ENCODE data around the gene PAPOLA. TPM values are rescaled to one million over a fixed set of nuclear protein-coding genes. Genes with fewer than 3 reads are reported as not detected.

The PAPOLA gene
- total RNA-seq, 1 experiment from 2014 or later, result 223 TPM

DNA sequence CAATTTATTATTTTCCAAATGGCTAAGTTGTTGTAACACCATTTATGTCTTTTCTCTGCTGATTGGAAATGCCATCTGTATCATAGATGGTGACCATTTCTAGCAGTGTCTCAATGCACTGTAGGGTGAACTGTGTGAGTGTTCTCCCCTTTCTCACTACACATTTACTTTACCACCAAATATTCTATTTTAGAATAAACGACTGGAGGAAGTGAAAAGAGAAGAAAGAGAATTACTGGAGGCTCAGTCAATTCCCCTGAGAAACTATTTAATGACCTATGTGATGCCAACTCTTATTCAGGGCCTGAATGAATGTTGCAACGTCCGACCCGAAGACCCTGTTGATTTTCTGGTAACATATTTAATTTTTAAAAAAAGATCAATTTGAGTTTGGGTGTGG is 15.5 kb upstream of the PAPOLA start:
- H3K4me1 ChIP-seq (ENCODE audit: control insufficient read depth in 1 of 2, insufficient read depth in 2 of 2, low read length in 2 of 2), result no peaks in the 10 kb centered on the region
- no peak for ATAC-seq
- no peaks in the 10 kb centered on the region for H3K79me2 ChIP-seq (ENCODE audit: insufficient read depth, low read length)
- CTCF ChIA-PET, result no interaction called here
- no peaks in the 10 kb centered on the region for H3K9me3 ChIP-seq (ENCODE audit: control insufficient read depth in 1 of 2, insufficient read depth in 1 of 2, low read depth in 1 of 2, low read length in 2 of 2)
- intact Hi-C loops (cut with micrococcal nuclease), result no loop called here
- POLR2A ChIA-PET, result no interaction called here
- no peak overlapping the region for H3K4me3 ChIP-seq (replicated peaks in 1 of 2; ENCODE audit: low read depth in 1 of 2, low read length in 2 of 2)
- no peaks in the 10 kb centered on the region for H3K27me3 ChIP-seq (ENCODE audit: insufficient read depth, low read length)
- RAD21 ChIA-PET (ENCODE audit: low non-redundant PET in 1 of 2, low total read pairs in 2 of 2, uncharacterized antibody in 2 of 2, unreplicated experiment in 2 of 2), result no interaction called here
- no TSS peak for BruUV-seq (replicated peaks)
- H3K4me2 ChIP-seq (ENCODE audit: low read length), result no peak overlapping the region
- H3K9ac ChIP-seq (ENCODE audit: low read length), result no peak overlapping the region
- no peak for DNase-seq (ENCODE audit: low read depth, low spot score)
- TF ChIP-seq SRF (IDR thresholded peaks at IDR 0.05; ENCODE audit: low read depth), result no peak
- no peak for TF ChIP-seq ELF1 (IDR thresholded peaks at IDR 0.05; ENCODE audit: borderline replicate concordance, low read depth)
- no peak for TF ChIP-seq ZNF274 (IDR thresholded peaks at IDR 0.05; ENCODE audit: low read depth, low read length)
- TF ChIP-seq, protein P1, sequence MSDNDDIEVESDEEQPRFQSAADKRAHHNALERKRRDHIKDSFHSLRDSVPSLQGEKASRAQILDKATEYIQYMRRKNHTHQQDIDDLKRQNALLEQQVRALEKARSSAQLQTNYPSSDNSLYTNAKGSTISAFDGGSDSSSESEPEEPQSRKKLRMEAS (IDR thresholded peaks at IDR 0.05), result no peak
- TF ChIP-seq, protein P2, sequence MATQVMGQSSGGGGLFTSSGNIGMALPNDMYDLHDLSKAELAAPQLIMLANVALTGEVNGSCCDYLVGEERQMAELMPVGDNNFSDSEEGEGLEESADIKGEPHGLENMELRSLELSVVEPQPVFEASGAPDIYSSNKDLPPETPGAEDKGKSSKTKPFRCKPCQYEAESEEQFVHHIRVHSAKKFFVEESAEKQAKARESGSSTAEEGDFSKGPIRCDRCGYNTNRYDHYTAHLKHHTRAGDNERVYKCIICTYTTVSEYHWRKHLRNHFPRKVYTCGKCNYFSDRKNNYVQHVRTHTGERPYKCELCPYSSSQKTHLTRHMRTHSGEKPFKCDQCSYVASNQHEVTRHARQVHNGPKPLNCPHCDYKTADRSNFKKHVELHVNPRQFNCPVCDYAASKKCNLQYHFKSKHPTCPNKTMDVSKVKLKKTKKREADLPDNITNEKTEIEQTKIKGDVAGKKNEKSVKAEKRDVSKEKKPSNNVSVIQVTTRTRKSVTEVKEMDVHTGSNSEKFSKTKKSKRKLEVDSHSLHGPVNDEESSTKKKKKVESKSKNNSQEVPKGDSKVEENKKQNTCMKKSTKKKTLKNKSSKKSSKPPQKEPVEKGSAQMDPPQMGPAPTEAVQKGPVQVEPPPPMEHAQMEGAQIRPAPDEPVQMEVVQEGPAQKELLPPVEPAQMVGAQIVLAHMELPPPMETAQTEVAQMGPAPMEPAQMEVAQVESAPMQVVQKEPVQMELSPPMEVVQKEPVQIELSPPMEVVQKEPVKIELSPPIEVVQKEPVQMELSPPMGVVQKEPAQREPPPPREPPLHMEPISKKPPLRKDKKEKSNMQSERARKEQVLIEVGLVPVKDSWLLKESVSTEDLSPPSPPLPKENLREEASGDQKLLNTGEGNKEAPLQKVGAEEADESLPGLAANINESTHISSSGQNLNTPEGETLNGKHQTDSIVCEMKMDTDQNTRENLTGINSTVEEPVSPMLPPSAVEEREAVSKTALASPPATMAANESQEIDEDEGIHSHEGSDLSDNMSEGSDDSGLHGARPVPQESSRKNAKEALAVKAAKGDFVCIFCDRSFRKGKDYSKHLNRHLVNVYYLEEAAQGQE (IDR thresholded peaks at IDR 0.05; ENCODE audit: low read depth), result no peak
- no peak for TF ChIP-seq JUND (IDR thresholded peaks at IDR 0.05)
- no peak for TF ChIP-seq ZFX (IDR thresholded peaks at IDR 0.05)
- no peak for TF ChIP-seq RAD21 (IDR thresholded peaks at IDR 0.05; ENCODE audit: low read depth)
- TF ChIP-seq YY1 (IDR thresholded peaks at IDR 0.05; ENCODE audit: extremely low read depth, insufficient replicate concordance, low read depth, low read length), result no peak
- no peak for TF ChIP-seq EZH2 (IDR thresholded peaks at IDR 0.05)
- no peak for TF ChIP-seq EGR1 (IDR thresholded peaks at IDR 0.05; ENCODE audit: low read depth)
- no peak for TF ChIP-seq TCF7L2 (IDR thresholded peaks at IDR 0.05; ENCODE audit: borderline replicate concordance, extremely low read depth, insufficient read depth, insufficient read length)
- TF ChIP-seq POLR2A (IDR thresholded peaks at IDR 0.05; ENCODE audit: borderline replicate concordance, extremely low read depth, insufficient read depth, insufficient read length), result no peak
- TF ChIP-seq FOSL1 (IDR thresholded peaks at IDR 0.05; ENCODE audit: low read depth), result no peak
- no peak for TF ChIP-seq CBX3 (IDR thresholded peaks at IDR 0.05; ENCODE audit: low read depth)
- TF ChIP-seq, protein P3, sequence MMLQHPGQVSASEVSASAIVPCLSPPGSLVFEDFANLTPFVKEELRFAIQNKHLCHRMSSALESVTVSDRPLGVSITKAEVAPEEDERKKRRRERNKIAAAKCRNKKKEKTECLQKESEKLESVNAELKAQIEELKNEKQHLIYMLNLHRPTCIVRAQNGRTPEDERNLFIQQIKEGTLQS (IDR thresholded peaks at IDR 0.05), result no peak
- no peak for TF ChIP-seq CEBPB (IDR thresholded peaks at IDR 0.05; ENCODE audit: low read depth)
- no peaks in the 10 kb centered on the region for H3K9me2 ChIP-seq (ENCODE audit: insufficient read depth)
- H3K36me3 ChIP-seq (ENCODE audit: control insufficient read depth in 1 of 2, insufficient read depth in 2 of 2, low read length in 2 of 2), result no peaks in the 10 kb centered on the region
- H2AFZ ChIP-seq (ENCODE audit: low read depth, low read length, poor library complexity, severe bottlenecking), result no peak overlapping the region
- H3K27ac ChIP-seq (ENCODE audit: low read depth, low read length), result no peak overlapping the region
- H4K20me1 ChIP-seq (ENCODE audit: insufficient read depth), result no peaks in the 10 kb centered on the region

All from HCT116 (cell line).